C4-2B (cell line): ENCODE results near the gene SLC44A5.
"Not testable (repeated sequence)": the region's sequence is repeated elsewhere in the genome, so short reads cannot be mapped to it uniquely, and the experiment has no call there.

Experiments used
- H3K27ac ChIP-seq: fragments of 450-650 bp; 2 replicates; pipeline ENCODE4 v1.5.1; 2017
- ZFX ChIP-seq: fragments of 450-650 bp; IDR thresholded peaks from 2 replicates; pipeline ENCODE4 v1.6.1; 2017
- TF ChIP-seq, protein P1 (sequence below): fragments of 450-650 bp; conservative IDR thresholded peaks from 2 replicates; pipeline ENCODE4 v1.5.1; 2017; ENCODE audit warnings: mild to moderate bottlenecking

The SLC44A5 gene

DNA sequence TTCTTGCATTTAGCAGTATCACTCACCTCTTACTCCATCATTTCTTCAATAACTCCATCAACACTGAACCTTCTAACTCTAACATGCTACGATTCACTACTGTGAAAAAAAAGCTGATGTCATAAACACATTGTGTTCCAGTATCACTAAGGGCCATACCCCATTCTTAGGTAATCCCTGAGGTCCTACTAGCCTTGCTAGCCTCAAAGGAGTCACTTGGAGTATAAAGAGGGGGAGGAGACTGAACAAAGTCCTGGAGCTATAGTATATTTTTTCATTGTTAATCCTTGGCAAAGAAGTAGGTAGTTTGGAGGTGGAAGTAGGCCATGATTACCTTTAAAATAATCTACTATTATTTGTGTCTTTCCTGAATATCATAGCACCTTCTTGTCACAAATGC lies at the start of gene SLC44A5:
Gene SLC44A5 (minus strand): TSS at position 101 of the 400 bp plus-strand sequence. CDS start 69,667 bp downstream, outside the sequence.
- no peak within 1 kb of the TSS for H3K27ac ChIP-seq
- TF ChIP-seq, protein P1, sequence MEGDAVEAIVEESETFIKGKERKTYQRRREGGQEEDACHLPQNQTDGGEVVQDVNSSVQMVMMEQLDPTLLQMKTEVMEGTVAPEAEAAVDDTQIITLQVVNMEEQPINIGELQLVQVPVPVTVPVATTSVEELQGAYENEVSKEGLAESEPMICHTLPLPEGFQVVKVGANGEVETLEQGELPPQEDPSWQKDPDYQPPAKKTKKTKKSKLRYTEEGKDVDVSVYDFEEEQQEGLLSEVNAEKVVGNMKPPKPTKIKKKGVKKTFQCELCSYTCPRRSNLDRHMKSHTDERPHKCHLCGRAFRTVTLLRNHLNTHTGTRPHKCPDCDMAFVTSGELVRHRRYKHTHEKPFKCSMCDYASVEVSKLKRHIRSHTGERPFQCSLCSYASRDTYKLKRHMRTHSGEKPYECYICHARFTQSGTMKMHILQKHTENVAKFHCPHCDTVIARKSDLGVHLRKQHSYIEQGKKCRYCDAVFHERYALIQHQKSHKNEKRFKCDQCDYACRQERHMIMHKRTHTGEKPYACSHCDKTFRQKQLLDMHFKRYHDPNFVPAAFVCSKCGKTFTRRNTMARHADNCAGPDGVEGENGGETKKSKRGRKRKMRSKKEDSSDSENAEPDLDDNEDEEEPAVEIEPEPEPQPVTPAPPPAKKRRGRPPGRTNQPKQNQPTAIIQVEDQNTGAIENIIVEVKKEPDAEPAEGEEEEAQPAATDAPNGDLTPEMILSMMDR, result no peak
- TF ChIP-seq ZFX, result no peak

DNA sequence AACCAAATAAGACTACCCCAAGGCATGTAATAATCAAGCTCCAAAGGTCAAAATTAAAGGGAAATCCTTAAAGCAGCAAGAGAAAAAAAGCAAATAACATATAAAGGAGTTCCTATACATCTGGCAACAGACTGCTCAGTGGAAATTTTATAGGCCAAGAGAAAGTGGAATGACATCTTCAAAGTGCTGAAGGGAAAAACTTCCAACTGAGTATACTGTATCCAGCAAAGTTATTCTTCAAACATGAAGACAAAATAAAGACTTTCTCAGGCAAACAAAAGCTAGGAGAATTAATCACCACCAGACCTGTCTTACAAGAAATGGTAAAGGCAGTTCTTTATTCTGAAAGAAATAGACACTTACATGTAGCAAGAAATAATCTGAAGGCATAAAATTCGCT lies 45.0 kb upstream of the SLC44A5 start:
- TF ChIP-seq ZFX, result no peak
- TF ChIP-seq, protein P1, result no peak
- no peak overlapping the region for H3K27ac ChIP-seq

DNA sequence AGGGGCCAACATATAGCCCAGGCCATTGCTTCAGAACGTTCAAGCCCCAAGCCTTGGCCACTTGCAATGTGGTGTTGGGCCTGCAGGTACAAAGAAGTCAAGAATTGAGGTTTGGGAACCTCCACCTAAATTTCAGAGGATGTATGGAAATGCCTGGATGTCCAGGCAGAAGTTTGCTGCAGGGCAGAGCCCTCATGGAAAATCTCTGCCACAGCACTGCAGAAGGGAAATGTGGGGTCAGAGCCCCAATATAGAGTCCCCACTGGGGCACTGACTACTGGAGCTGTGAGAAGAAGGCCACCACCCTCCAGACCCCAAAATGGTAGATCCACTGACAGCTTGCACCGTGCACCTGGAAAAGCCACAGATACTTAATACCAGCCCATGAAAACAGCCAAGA lies 36.3 kb upstream of the SLC44A5 start:
- H3K27ac ChIP-seq, result not testable (repeated sequence)

DNA sequence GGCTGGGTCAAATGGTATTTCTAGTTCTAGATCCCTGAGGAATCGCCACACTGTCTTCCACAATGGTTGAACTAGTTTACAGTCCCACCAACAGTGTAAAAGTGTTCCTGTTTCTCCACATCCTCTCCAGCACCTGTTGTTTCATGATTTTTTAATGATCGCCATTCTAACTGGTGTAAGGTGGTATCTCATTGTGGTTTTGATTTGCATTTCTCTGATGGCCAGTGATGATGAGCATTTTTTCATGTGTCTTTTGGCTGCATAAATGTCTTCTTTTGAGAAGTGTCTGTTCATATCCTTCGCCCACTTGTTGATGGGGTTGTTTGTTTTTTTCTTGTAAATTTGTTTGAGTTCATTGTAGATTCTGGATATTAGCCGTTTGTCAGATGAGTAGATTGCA lies 34.2 kb upstream of the SLC44A5 start:
- H3K27ac ChIP-seq, result not testable (repeated sequence)

DNA sequence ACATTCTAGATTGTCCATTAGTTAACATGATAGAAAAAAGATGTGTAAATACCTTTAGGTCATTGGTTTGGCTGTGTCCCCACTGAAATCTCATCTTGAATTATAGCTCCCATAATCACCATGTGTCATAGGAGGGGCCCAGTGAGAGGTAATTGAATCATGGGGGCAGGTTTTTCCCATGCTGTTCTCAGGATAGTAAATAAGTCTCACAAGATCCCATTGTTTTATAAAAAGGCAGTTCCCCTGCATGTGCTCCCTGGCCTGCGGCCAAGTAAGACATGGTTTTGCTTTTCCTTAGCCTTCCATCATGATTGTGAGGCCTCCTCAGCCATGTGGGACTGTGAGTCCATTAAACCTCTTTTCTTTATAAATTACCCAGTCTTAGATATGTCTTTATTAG lies 32.5 kb upstream of the SLC44A5 start:
- TF ChIP-seq, protein P1, result no peak
- TF ChIP-seq ZFX, result no peak
- H3K27ac ChIP-seq, result no peak overlapping the region

DNA sequence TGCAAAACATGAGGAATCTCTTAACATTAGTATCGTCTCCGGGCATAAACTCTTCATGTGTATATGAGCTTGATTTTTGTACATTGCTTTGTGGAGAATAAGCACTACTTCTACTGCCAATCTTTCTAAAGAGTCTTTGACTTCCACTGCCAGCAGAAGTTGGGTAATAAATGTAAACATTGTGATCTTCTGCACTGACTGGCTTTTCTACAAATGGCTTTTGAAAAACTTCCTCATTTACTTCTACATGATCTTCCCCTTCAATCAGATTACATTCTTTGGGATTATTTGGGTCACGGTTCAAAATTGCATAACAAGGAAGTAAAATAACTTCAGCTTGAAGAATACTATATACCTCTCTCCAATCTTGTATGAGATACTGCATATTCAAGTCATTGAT lies 30.4 kb upstream of the SLC44A5 start:
- H3K27ac ChIP-seq, result no peak overlapping the region
- TF ChIP-seq ZFX, result no peak
- TF ChIP-seq, protein P1, result no peak

DNA sequence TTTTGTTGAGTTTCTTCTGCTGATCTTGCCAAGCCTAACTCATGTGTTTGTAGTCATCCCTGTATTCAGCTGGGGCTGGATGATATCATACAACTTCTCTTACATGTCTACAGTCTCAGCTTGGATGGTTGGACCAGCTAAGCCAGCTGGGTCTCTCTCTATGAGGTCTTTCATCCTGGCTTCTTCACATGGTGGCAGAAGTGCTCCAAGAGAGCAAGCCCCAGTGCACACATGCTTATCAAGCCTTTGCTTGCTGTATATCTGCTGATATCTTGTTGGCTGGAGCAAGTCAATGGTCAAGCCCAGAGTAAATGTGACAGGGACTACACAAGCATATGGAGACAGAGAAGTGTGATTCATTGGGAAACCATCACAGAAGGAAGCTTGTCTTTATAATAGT lies 29.2 kb upstream of the SLC44A5 start:
- no peak overlapping the region for H3K27ac ChIP-seq
- TF ChIP-seq, protein P1, result no peak
- TF ChIP-seq ZFX, result no peak

DNA sequence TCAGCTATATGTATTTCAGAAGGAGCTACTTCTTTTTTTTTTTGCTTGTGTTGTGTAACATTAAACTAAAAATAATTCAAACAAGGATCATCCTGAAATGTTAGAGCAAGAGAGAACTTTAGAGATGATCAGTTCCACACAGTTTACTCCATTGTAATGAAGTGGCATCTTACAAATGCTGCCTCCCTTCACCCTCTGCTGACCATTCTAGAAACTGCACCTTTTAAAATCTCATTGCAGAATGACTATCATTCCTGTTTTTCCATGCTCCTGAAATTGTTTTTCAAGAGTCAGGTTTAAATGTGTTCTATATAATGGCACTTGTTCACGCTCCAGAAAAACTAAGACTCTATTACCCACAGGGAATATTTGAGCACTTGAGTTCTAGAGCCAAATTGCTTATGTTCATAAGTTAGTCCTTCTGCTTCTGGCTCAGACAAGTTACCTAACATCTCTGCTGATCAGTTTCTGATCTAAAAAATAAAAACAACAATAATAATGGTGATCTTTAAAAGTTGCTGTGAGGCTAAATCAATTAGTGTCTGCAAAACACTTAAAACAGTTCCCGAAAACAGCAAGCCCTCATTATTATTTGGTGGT lies 21.5 kb upstream of the SLC44A5 start:
- H3K27ac ChIP-seq, result no peak overlapping the region
- TF ChIP-seq ZFX, result no peak
- TF ChIP-seq, protein P1, result peak; percentile 87
